IMR-90 (cell line): Measurements from ENCODE around the gene RBMS3. TPM values are rescaled to one million over a fixed set of nuclear protein-coding genes. Genes with fewer than 3 reads are reported as not detected.

ENCODE experiments used
- ATAC-seq: fragments of 200-7000 bp; cut with Tn5 transposase; 2 replicates; pipeline ENCODE4 v1.9.1; 2020; ENCODE audit warnings: low read depth, mild to moderate bottlenecking, moderate library complexity
- BruUV-seq: library from RNA; stranded (reverse); fragments of 400-500 nt; replicated peaks from 2 replicates; lab custom pipeline; 2021; lab: Mats Ljungman, UMichigan
- CTCF ChIA-PET: fragments of 300-600 bp; formaldehyde crosslinking; extraction: SDS; loops from one replicate; lab custom pipeline; 2021; ENCODE audit warnings: antibody characterized with exemption; lab: Yijun Ruan, JAX
- POLR2A ChIA-PET: fragments of 300-600 bp; sonication (Branson Sonifier 250); formaldehyde crosslinking; loops from one replicate; lab custom pipeline; 2022; ENCODE audit warnings: antibody characterized with exemption; ENCODE audit not compliant: unreplicated experiment; lab: Charles Lee
- DNase-seq: peaks from one replicate; pipeline ENCODE4 v3.0.0; 2013
- H2AFZ ChIP-seq: replicated peaks from 2 replicates; pipeline ENCODE3; 2013; ENCODE audit warnings: low read length, mild to moderate bottlenecking; ENCODE audit not compliant: poor library complexity
- H2AK5ac ChIP-seq: 2 replicates; pipeline ENCODE4 v1.6.1; 2013; ENCODE audit warnings: low read depth, low read length, inconsistent platforms
- H2AK9ac ChIP-seq: replicated peaks from 2 replicates; pipeline ENCODE3; 2013; ENCODE audit warnings: mild to moderate bottlenecking, low read depth, low read length, moderate library complexity; ENCODE audit not compliant: poor library complexity
- H2BK120ac ChIP-seq: 2 replicates; pipeline ENCODE4 v1.6.1; 2013; ENCODE audit warnings: low read depth, low read length, inconsistent platforms
- H2BK15ac ChIP-seq: 3 replicates; pipeline ENCODE4 v1.6.1; 2013; ENCODE audit warnings: low read depth, low read length, inconsistent platforms
- H2BK20ac ChIP-seq: 2 replicates; pipeline ENCODE4 v1.6.1; 2013; ENCODE audit warnings: low read depth, mild to moderate bottlenecking, inconsistent platforms, low read length, moderate library complexity
- H2BK5ac ChIP-seq: 2 replicates; pipeline ENCODE4 v1.6.1; 2013; ENCODE audit warnings: mild to moderate bottlenecking, low read depth, low read length, inconsistent platforms; ENCODE audit not compliant: poor library complexity, severe bottlenecking
- H3K14ac ChIP-seq: replicated peaks from 2 replicates; pipeline ENCODE4 v1.6.1; 2013; ENCODE audit warnings: low read depth, low read length, inconsistent platforms
- H3K18ac ChIP-seq: 2 replicates; pipeline ENCODE4 v1.6.1; 2013; ENCODE audit warnings: low read depth, low read length, control low read depth
- H3K23ac ChIP-seq: 2 replicates; pipeline ENCODE4 v1.6.1; 2013; ENCODE audit warnings: low read depth, low read length, inconsistent platforms
- H3K27ac ChIP-seq: 2 replicates; pipeline ENCODE4 v1.5.1; 2013; ENCODE audit warnings: mild to moderate bottlenecking, control low read depth, low read length; ENCODE audit not compliant: insufficient read depth
- H3K27me3 ChIP-seq: 2 replicates; pipeline ENCODE4 v1.6.1; 2013; ENCODE audit warnings: low read length; ENCODE audit not compliant: control insufficient read depth, insufficient read depth
- H3K36me3 ChIP-seq: 2 replicates; pipeline ENCODE4 v1.6.1; 2013; ENCODE audit warnings: low read length, mixed read lengths; ENCODE audit not compliant: control insufficient read depth, insufficient read depth
- H3K4ac ChIP-seq: 2 replicates; pipeline ENCODE4 v1.6.1; 2013; ENCODE audit warnings: low read depth, low read length, inconsistent platforms
- H3K4me1 ChIP-seq: 2 replicates; pipeline ENCODE4 v1.6.1; 2013; ENCODE audit warnings: low read length, mixed read lengths; ENCODE audit not compliant: control insufficient read depth, insufficient read depth
- H3K4me2 ChIP-seq: 2 replicates; pipeline ENCODE4 v1.6.1; 2013; ENCODE audit warnings: low read depth, mild to moderate bottlenecking, control low read depth, low read length, moderate library complexity
- H3K4me3 ChIP-seq: 2 replicates; pipeline ENCODE4 v1.5.1; 2013; ENCODE audit warnings: low read depth, mild to moderate bottlenecking, control low read depth, low read length, moderate library complexity; ENCODE audit not compliant: insufficient read depth
- H3K56ac ChIP-seq: 2 replicates; pipeline ENCODE4 v1.6.1; 2013; ENCODE audit warnings: low read length, inconsistent platforms; ENCODE audit not compliant: insufficient read depth; ENCODE audit errors: extremely low read depth
- H3K79me1 ChIP-seq, 2 experiments: 2 replicates each; pipeline ENCODE4 v1.6.1; 2013; ENCODE audit warnings: low read length in 2 of 2, inconsistent platforms in 1 of 2, low read depth in 1 of 2
- H3K9ac ChIP-seq: 2 replicates; pipeline ENCODE4 v1.6.1; 2013; ENCODE audit warnings: low read depth, low read length, control low read depth
- H3K9me1 ChIP-seq: 2 replicates; pipeline ENCODE4 v1.6.1; 2013; ENCODE audit warnings: low read length, inconsistent platforms; ENCODE audit not compliant: insufficient read depth
- H3K9me3 ChIP-seq: 2 replicates; pipeline ENCODE4 v1.6.1; 2013; ENCODE audit warnings: low read length; ENCODE audit not compliant: control insufficient read depth, insufficient read depth
- H4K20me1 ChIP-seq: 2 replicates; pipeline ENCODE4 v1.6.1; 2013; ENCODE audit warnings: low read length, inconsistent platforms; ENCODE audit not compliant: insufficient read depth
- H4K5ac ChIP-seq: 2 replicates; pipeline ENCODE4 v1.6.1; 2013; ENCODE audit warnings: mild to moderate bottlenecking, low read depth, low read length, control low read depth
- H4K8ac ChIP-seq, 2 experiments: 2 replicates each; pipeline ENCODE4 v1.6.1; 2013; ENCODE audit warnings: low read depth in 2 of 2, low read length in 2 of 2, control low read depth in 1 of 2, inconsistent platforms in 1 of 2
- H4K91ac ChIP-seq: 2 replicates; pipeline ENCODE4 v1.6.1; 2013; ENCODE audit warnings: low read depth, low read length, inconsistent platforms; ENCODE audit not compliant: insufficient read depth
- CHD1 ChIP-seq: IDR thresholded peaks from 2 replicates; pipeline ENCODE4 v1.6.1; 2012; ENCODE audit warnings: low read depth, low read length, improper control_type of control experiment
- MAZ ChIP-seq: IDR thresholded peaks from 2 replicates; pipeline ENCODE4 v1.6.1; 2012; ENCODE audit warnings: low read depth, mild to moderate bottlenecking, low read length, improper control_type of control experiment, moderate library complexity, borderline replicate concordance
- MXI1 ChIP-seq: IDR thresholded peaks from 2 replicates; pipeline ENCODE4 v1.6.1; 2012; ENCODE audit warnings: low read depth, mild to moderate bottlenecking, low read length, moderate library complexity, borderline replicate concordance
- NFE2L2 ChIP-seq: fragments of 150-350 bp; IDR thresholded peaks from 2 replicates; pipeline ENCODE4 v1.6.1; 2016; ENCODE audit warnings: low read depth, mild to moderate bottlenecking, low read length
- POLR2A ChIP-seq: IDR thresholded peaks from 2 replicates; pipeline ENCODE4 v1.6.1; 2012; ENCODE audit warnings: mild to moderate bottlenecking, low read depth, low read length
- RAD21 ChIP-seq: IDR thresholded peaks from 2 replicates; pipeline ENCODE4 v1.6.1; 2012; ENCODE audit warnings: low read length, improper control_type of control experiment
- RCOR1 ChIP-seq: IDR thresholded peaks from 2 replicates; pipeline ENCODE4 v1.6.1; 2012; ENCODE audit warnings: mild to moderate bottlenecking, low read length, improper control_type of control experiment; ENCODE audit not compliant: insufficient replicate concordance
- RFX5 ChIP-seq: IDR thresholded peaks from 2 replicates; pipeline ENCODE4 v1.8.0; 2012; ENCODE audit warnings: low read depth, mild to moderate bottlenecking, low read length, moderate library complexity
- SMC3 ChIP-seq: fragments of 150-350 bp; IDR thresholded peaks from 2 replicates; pipeline ENCODE4 v1.6.1; 2016; ENCODE audit warnings: low read depth, mild to moderate bottlenecking, antibody characterized with exemption, low read length, moderate library complexity
- WGBS, 2 experiments: methylation state at CpG; one replicate each; pipeline versions ENCODE4 v1.1.5 to v1.1.7; 2013; ENCODE audit warnings: missing lambda C conversion rate in 2 of 2; ENCODE audit not compliant: insufficient read length in 1 of 2; ENCODE audit errors: extremely low coverage in 2 of 2; 5-methylcytosine and 5-hydroxymethylcytosine counted together
- dilution Hi-C: fragments of 300-500 bp; cut with HindIII; formaldehyde crosslinking; loops from one replicate; pipeline ENCODE4 v1.14.3; 2018; ENCODE audit warnings: low sequenced_read_pairs; ENCODE audit not compliant: unreplicated experiment
- in situ Hi-C: fragments of 300-500 bp; cut with MboI; formaldehyde crosslinking; loops from 3 replicates; pipeline ENCODE4 v1.14.3; 2019; ENCODE audit warnings: low sequenced_read_pairs, inconsistent platforms, mixed read lengths
- intact Hi-C: fragments of 100-400 bp; cut with micrococcal nuclease; formaldehyde crosslinking; loops from 2 replicates; pipeline ENCODE4 v1.10.0; 2022
- polyA plus RNA-seq, 3 experiments: library from polyadenylated mRNA; depleted of rRNA; stranded (reverse); fragments of >200 nt; gene quantifications; 2 replicates each; pipeline ENCODE4 v1.2.3, GENCODE V29; 2012; ENCODE audit warnings: low replicate concordance in 1 of 3
- total RNA-seq: library from RNA; depleted of rRNA; stranded (reverse); fragments of >200 nt; gene quantifications from 2 replicates; pipeline ENCODE4 v1.2.3, GENCODE V29; 2012
- TF ChIP-seq, protein P1 (sequence below): conservative IDR thresholded peaks from 2 replicates; pipeline ENCODE4 v1.5.1; 2012; ENCODE audit warnings: mild to moderate bottlenecking, low read depth, low read length, improper control_type of control experiment
- TF ChIP-seq, protein P2 (sequence below): fragments of 150-350 bp; IDR thresholded peaks from 2 replicates; pipeline ENCODE4 v1.6.1; 2017; ENCODE audit warnings: mild to moderate bottlenecking, antibody characterized with exemption, low read length, low read depth
- TF ChIP-seq, protein P3 (sequence below): fragments of 150-350 bp; IDR thresholded peaks from 2 replicates; pipeline ENCODE4 v1.6.1; 2016; ENCODE audit warnings: low read depth, mild to moderate bottlenecking, low read length, moderate library complexity, borderline replicate concordance

The RBMS3 gene
- total and polyA plus RNA-seq, 2 of the 4 experiments (the other 2 are of a cell fraction) = 15.2 to 127 TPM

DNA sequence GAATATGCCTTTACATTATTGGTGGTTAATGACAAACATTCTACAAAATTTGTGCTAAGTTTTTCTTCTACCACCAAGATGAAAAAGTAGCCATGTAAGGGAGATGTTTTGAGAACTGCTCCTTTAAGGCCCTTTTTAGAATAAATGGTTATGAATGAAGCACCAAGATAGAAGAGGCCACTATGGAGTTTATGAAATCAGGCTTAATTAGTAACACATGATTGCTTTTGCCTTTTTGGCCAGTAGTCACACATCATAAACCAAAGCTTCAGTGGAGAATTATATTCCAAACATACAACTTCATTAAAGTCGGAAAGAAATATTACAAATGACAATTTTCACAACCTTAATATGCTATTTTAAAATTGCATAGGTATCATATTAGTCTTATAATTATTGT lies 331.7 kb downstream of the RBMS3 start:
- Histone ChIP-seq H3K9me3 (no peaks in the 10 kb centered on the region), H3K4me2 (no peak overlapping the region), H3K79me1 (peaks cover 21 to 23% of the 10 kb centered on the region in 2 experiments), H2BK5ac (no peak overlapping the region), H2BK120ac (no peak overlapping the region), H3K9me1 (peaks cover 4% of the 10 kb centered on the region), H3K56ac (no peak overlapping the region), H2BK15ac (no peak overlapping the region), H3K4ac (no peak overlapping the region), H3K23ac (no peak overlapping the region), H3K14ac (no peak overlapping the region), H3K9ac (no peak overlapping the region), H3K36me3 (no peaks in the 10 kb centered on the region), H4K20me1 (no peaks in the 10 kb centered on the region), H4K8ac (no peak overlapping the region), H2AFZ (no peak overlapping the region), H2AK5ac (no peak overlapping the region), H4K5ac (no peak overlapping the region), H3K4me3 (no peak overlapping the region), H3K18ac (no peak overlapping the region), H3K27me3 (no peaks in the 10 kb centered on the region), H3K4me1 (no peaks in the 10 kb centered on the region), H2BK20ac (no peak overlapping the region), H3K27ac (no peak overlapping the region), H4K91ac (no peak overlapping the region), H2AK9ac (no peak overlapping the region)
- TF ChIP-seq, protein P1, sequence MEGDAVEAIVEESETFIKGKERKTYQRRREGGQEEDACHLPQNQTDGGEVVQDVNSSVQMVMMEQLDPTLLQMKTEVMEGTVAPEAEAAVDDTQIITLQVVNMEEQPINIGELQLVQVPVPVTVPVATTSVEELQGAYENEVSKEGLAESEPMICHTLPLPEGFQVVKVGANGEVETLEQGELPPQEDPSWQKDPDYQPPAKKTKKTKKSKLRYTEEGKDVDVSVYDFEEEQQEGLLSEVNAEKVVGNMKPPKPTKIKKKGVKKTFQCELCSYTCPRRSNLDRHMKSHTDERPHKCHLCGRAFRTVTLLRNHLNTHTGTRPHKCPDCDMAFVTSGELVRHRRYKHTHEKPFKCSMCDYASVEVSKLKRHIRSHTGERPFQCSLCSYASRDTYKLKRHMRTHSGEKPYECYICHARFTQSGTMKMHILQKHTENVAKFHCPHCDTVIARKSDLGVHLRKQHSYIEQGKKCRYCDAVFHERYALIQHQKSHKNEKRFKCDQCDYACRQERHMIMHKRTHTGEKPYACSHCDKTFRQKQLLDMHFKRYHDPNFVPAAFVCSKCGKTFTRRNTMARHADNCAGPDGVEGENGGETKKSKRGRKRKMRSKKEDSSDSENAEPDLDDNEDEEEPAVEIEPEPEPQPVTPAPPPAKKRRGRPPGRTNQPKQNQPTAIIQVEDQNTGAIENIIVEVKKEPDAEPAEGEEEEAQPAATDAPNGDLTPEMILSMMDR = no peak
- TF ChIP-seq RAD21 = no peak
- TF ChIP-seq, protein P2, sequence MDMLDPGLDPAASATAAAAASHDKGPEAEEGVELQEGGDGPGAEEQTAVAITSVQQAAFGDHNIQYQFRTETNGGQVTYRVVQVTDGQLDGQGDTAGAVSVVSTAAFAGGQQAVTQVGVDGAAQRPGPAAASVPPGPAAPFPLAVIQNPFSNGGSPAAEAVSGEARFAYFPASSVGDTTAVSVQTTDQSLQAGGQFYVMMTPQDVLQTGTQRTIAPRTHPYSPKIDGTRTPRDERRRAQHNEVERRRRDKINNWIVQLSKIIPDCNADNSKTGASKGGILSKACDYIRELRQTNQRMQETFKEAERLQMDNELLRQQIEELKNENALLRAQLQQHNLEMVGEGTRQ = no peak
- TF ChIP-seq, protein P3, sequence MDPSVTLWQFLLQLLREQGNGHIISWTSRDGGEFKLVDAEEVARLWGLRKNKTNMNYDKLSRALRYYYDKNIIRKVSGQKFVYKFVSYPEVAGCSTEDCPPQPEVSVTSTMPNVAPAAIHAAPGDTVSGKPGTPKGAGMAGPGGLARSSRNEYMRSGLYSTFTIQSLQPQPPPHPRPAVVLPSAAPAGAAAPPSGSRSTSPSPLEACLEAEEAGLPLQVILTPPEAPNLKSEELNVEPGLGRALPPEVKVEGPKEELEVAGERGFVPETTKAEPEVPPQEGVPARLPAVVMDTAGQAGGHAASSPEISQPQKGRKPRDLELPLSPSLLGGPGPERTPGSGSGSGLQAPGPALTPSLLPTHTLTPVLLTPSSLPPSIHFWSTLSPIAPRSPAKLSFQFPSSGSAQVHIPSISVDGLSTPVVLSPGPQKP = no peak
- TF ChIP-seq MAZ = no peak
- TF ChIP-seq NFE2L2 = no peak
- TF ChIP-seq CHD1 = no peak
- TF ChIP-seq RFX5 = no peak
- TF ChIP-seq SMC3 = no peak
- TF ChIP-seq POLR2A = no peak
- TF ChIP-seq MXI1 = no peak
- TF ChIP-seq RCOR1 = no peak
- DNase-seq = no peak
- BruUV-seq = no TSS peak
- WGBS, 2 experiments = no CpG with 5 or more reads among the region's 1 CpG
- intact Hi-C loops = no loop called here
- dilution Hi-C loops = no loop called here
- no peak for ATAC-seq
- ChIA-PET POLR2A (no interaction called here), CTCF (interaction anchor here (0.5 kb wide), 1 partner anchor 701 kb away, joined by 3 read pairs; no protein-coding TSS in a partner anchor)
- in situ Hi-C loops = no loop called here
